ENCODE data around the gene NIPA2. TPM values are rescaled to one million over a fixed set of nuclear protein-coding genes. Genes with fewer than 3 reads are reported as not detected.

The NIPA2 gene
- total RNA-seq, 1 donor from 2014 or later, result 51.5 TPM

DNA sequence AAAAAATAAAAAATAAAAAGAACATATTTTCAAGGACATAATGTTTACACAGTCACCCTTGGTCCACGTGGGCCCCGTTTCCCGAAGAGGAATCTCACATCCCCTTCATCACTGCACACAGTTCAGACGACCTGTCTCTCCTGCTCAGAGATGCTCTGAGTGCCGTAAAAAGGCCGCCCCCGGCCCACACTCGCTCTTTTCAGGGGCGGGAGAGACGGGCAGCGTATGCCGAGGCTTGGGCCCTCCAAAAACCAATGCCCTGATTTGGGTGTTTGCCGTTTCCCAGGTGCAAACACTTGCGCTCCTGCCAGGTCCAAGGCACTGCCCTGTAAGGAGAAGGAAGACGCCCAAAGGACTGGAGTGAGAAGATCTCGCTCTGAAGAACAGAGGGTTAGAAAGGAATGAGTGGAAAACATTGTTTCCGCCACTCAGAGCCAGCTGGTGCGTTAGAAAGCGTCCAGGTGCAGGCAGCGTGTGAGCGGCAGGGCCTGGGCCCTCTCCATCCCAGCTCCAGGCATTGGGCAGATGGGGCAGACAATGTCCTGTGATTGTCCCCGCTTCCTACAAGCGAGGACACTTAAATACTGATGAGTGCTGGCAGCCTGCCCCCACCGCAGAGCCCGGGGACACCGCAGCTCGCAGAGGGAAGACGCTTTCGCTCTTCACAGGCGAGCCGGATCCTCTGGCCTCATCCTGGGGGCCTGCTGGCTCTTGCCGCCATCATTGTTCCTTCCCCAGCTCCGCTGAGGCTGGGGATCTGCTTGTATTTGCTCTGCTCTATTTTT, 53.2 kb downstream of the NIPA2 start:
- Histone ChIP-seq H2AFZ (replicated peaks) (no peak overlapping the region), H3K36me3 (no peaks in the 10 kb centered on the region), H3K27ac (no peak overlapping the region), H3K4me2 (no peak overlapping the region), H3F3A (ENCODE audit: low read depth) (no peaks in the 10 kb centered on the region), H3K4me3 (no peak overlapping the region), H3K9ac (no peak overlapping the region), H4K20me1 (ENCODE audit: low read depth) (no peaks in the 10 kb centered on the region), H3K9me3 (ENCODE audit: low read depth) (no peaks in the 10 kb centered on the region), H3K27me3 (no peaks in the 10 kb centered on the region), H3K79me2 (ENCODE audit: low read depth) (no peaks in the 10 kb centered on the region), H3K4me1 (no peaks in the 10 kb centered on the region)
- no peak overlapping the region for H3K27ac Mint-ChIP-seq
- TF ChIP-seq, protein P1, sequence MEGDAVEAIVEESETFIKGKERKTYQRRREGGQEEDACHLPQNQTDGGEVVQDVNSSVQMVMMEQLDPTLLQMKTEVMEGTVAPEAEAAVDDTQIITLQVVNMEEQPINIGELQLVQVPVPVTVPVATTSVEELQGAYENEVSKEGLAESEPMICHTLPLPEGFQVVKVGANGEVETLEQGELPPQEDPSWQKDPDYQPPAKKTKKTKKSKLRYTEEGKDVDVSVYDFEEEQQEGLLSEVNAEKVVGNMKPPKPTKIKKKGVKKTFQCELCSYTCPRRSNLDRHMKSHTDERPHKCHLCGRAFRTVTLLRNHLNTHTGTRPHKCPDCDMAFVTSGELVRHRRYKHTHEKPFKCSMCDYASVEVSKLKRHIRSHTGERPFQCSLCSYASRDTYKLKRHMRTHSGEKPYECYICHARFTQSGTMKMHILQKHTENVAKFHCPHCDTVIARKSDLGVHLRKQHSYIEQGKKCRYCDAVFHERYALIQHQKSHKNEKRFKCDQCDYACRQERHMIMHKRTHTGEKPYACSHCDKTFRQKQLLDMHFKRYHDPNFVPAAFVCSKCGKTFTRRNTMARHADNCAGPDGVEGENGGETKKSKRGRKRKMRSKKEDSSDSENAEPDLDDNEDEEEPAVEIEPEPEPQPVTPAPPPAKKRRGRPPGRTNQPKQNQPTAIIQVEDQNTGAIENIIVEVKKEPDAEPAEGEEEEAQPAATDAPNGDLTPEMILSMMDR (IDR thresholded peaks at IDR 0.05), result no peak
- TF ChIP-seq EZH2 (IDR thresholded peaks at IDR 0.05) (no peak), EZH2phosphoT487 (IDR thresholded peaks at IDR 0.05) (no peak)
- H3K4me3 Mint-ChIP-seq, result no peak overlapping the region
- DNase-seq (ENCODE audit: low spot score), result no peak
- H3K36me3 Mint-ChIP-seq, result peaks cover 14% of the 10 kb centered on the region
- no peaks in the 10 kb centered on the region for H3K27me3 Mint-ChIP-seq (ENCODE audit: insufficient read depth, low read depth)
- no peaks in the 10 kb centered on the region for H3K4me1 Mint-ChIP-seq
- H3K9me3 Mint-ChIP-seq, result no peaks in the 10 kb centered on the region

DNA sequence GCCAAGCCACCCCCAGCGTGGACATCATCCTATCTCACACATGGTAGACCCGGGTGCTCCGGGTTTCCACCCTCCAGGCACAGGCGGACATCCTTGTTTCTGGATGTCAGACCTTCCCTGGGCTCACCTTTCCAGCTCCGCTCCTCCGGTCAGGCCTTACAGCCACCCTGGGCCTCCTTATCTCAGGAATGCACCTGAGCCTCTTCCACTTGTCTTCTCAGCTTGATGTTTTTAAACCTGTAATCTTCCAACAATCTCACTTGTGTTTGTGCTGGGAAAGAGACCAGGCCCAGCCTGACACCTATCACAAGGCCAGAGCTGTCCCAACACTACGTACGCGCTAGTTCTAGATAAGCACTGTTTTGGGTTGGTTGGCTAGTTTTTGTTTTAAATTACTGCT, 53.9 kb downstream of the NIPA2 start:
- DNase-seq (ENCODE audit: low spot score), result no peak
- Mint-ChIP-seq H3K27me3 (ENCODE audit: insufficient read depth, low read depth) (no peaks in the 10 kb centered on the region), H3K27ac (no peak overlapping the region), H3K4me1 (no peaks in the 10 kb centered on the region), H3K4me3 (no peak overlapping the region), H3K36me3 (peaks cover 10% of the 10 kb centered on the region), H3K9me3 (no peaks in the 10 kb centered on the region)
- H2AFZ ChIP-seq (replicated peaks), result no peak overlapping the region
- no peak overlapping the region for H3K27ac ChIP-seq
- H3K27me3 ChIP-seq, result no peaks in the 10 kb centered on the region
- no peaks in the 10 kb centered on the region for H3K79me2 ChIP-seq (ENCODE audit: low read depth)
- no peaks in the 10 kb centered on the region for H3K4me1 ChIP-seq
- H3K9me3 ChIP-seq (ENCODE audit: low read depth), result no peaks in the 10 kb centered on the region
- no peak overlapping the region for H3K9ac ChIP-seq
- H3K4me2 ChIP-seq, result no peak overlapping the region
- no peak overlapping the region for H3K4me3 ChIP-seq
- no peaks in the 10 kb centered on the region for H3F3A ChIP-seq (ENCODE audit: low read depth)
- TF ChIP-seq, protein P1 (IDR thresholded peaks at IDR 0.05), result no peak
- TF ChIP-seq EZH2 (IDR thresholded peaks at IDR 0.05) (no peak), EZH2phosphoT487 (IDR thresholded peaks at IDR 0.05) (no peak)
- no peaks in the 10 kb centered on the region for H3K36me3 ChIP-seq
- H4K20me1 ChIP-seq (ENCODE audit: low read depth), result no peaks in the 10 kb centered on the region

- H3K9me3 ChIP-seq (ENCODE audit: low read depth), result no peaks in the 10 kb centered on the region
- Mint-ChIP-seq H3K27ac (no peak overlapping the region), H3K27me3 (ENCODE audit: insufficient read depth, low read depth) (no peaks in the 10 kb centered on the region), H3K36me3 (peaks cover 13% of the 10 kb centered on the region), H3K9me3 (no peaks in the 10 kb centered on the region), H3K4me3 (no peak overlapping the region), H3K4me1 (no peaks in the 10 kb centered on the region)
- H3K36me3 ChIP-seq, result no peaks in the 10 kb centered on the region
- no peak overlapping the region for H3K4me3 ChIP-seq
- no peaks in the 10 kb centered on the region for H3K4me1 ChIP-seq
- no peak overlapping the region for H3K9ac ChIP-seq
- H3K27me3 ChIP-seq, result no peaks in the 10 kb centered on the region
- H3K79me2 ChIP-seq (ENCODE audit: low read depth), result no peaks in the 10 kb centered on the region
- H3K27ac ChIP-seq, result no peak overlapping the region
- no peaks in the 10 kb centered on the region for H4K20me1 ChIP-seq (ENCODE audit: low read depth)
- DNase-seq (ENCODE audit: low spot score), result no peak
- H3K4me2 ChIP-seq, result no peak overlapping the region
- no peak overlapping the region for H2AFZ ChIP-seq (replicated peaks)
- no peaks in the 10 kb centered on the region for H3F3A ChIP-seq (ENCODE audit: low read depth)
- TF ChIP-seq EZH2phosphoT487 (IDR thresholded peaks at IDR 0.05), result no peak
- no peak for TF ChIP-seq EZH2 (IDR thresholded peaks at IDR 0.05)
These were observed 54.6 kb downstream of the NIPA2 start for GRCh38 chr15:22893081-22893480.

GRCh38 chr15:22893881-22894280, 55.4 kb downstream of the NIPA2 start:
- no peaks in the 10 kb centered on the region for H3K4me1 ChIP-seq
- no peaks in the 10 kb centered on the region for H4K20me1 ChIP-seq (ENCODE audit: low read depth)
- no peak overlapping the region for H3K4me3 Mint-ChIP-seq
- no peaks in the 10 kb centered on the region for H3K27me3 ChIP-seq
- DNase-seq (ENCODE audit: low spot score), result no peak
- H3K9me3 ChIP-seq (ENCODE audit: low read depth), result no peaks in the 10 kb centered on the region
- H3K4me2 ChIP-seq, result no peak overlapping the region
- H3K9ac ChIP-seq, result no peak overlapping the region
- no peaks in the 10 kb centered on the region for H3K36me3 ChIP-seq
- TF ChIP-seq EZH2 (IDR thresholded peaks at IDR 0.05), result no peak
- TF ChIP-seq, protein P1 (IDR thresholded peaks at IDR 0.05), result no peak
- TF ChIP-seq EZH2phosphoT487 (IDR thresholded peaks at IDR 0.05), result no peak
- no peaks in the 10 kb centered on the region for H3K9me3 Mint-ChIP-seq
- H3F3A ChIP-seq (ENCODE audit: low read depth), result no peaks in the 10 kb centered on the region
- H3K4me3 ChIP-seq, result no peak overlapping the region
- H2AFZ ChIP-seq (replicated peaks), result no peak overlapping the region
- no peak overlapping the region for H3K27ac Mint-ChIP-seq
- H3K4me1 Mint-ChIP-seq, result no peaks in the 10 kb centered on the region
- peaks cover 13% of the 10 kb centered on the region for H3K36me3 Mint-ChIP-seq
- H3K79me2 ChIP-seq (ENCODE audit: low read depth), result no peaks in the 10 kb centered on the region
- H3K27ac ChIP-seq, result no peak overlapping the region
- no peaks in the 10 kb centered on the region for H3K27me3 Mint-ChIP-seq (ENCODE audit: insufficient read depth, low read depth)

Measured in neural progenitor cell (in vitro differentiated cells).